NCI-H146 treated with DMSO at 0.1 percent for 48 hours (cell line): Measurements from ENCODE around the gene PDPN.
"Not testable (repeated sequence)": the region's sequence is repeated elsewhere in the genome, so short reads cannot be mapped to it uniquely, and the experiment has no call there.

Source experiments
- DNase-seq: peaks from one replicate; lab custom pipeline; 2025; ENCODE audit not compliant: unreplicated experiment; lab: John Stamatoyannopoulos, UW

The PDPN gene

DNA sequence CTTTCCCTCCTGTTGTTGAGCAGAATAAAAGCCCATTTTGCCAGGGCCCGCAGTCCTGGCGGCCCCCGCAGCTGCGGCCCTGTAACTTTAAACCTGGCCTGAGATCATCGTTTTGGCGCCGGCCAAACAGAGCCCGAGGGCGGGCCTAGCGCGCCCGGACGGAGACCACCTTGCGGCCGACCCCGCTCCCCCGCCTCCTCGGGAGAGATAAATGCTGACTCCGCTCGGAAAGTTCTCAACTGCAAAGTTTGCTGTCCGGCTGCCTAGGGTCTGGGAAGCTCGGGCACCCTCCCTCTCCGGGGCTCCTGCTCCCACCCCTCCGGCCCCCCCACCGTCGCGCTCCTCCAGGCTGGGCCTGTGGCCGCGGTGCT is at the start of gene PDPN:
TSS of gene PDPN (plus strand) at position 238 of the 371 bp plus-strand sequence. CDS start 202 bp downstream, outside the sequence.
- DNase-seq = no peak

DNA sequence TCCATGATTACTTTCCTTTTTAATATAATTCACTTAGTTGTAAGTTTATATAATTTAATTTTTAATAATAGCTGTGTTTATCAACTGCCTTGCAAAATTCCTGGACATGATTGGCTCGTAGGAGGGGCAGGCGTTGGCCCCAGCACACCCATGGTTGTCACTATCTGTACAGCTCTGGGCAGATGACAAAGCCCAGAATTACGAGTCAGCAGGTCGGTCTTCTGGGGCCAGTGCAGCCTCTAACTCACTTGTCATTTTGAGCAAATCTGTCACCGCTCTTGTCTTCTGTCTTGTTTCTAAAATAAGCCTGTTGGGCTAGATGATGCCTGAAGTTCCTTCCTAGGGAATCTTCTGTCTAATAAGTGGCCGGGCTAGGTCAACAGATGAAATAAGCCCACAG is 48.4 kb upstream of the PDPN start:
- DNase-seq = no peak

DNA sequence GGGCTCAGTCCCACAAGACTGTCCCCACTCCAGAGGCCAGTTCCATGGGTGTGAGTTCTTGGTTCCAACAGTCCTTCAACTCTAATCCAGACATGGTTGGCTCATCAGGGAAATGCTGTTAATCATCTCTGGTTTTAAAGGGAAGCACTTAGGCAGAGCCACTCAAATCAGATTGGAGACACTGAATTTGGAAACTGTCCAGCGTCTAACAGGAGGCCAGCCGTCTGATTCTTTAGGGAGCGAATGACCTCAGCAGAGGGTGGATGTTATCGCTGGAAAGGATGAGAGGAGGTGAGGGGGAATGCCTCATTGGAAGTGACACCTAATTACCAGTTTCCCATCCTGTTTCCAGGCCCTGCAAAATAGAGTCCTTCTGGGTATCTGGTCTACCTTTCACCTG is 47.1 kb upstream of the PDPN start:
- no peak for DNase-seq

- DNase-seq = no peak
These were observed 44.8 kb upstream of the PDPN start for GRCh38 chr1:13538832-13539231.

- DNase-seq = no peak
These were observed 43.9 kb upstream of the PDPN start for GRCh38 chr1:13539683-13540082.

DNA sequence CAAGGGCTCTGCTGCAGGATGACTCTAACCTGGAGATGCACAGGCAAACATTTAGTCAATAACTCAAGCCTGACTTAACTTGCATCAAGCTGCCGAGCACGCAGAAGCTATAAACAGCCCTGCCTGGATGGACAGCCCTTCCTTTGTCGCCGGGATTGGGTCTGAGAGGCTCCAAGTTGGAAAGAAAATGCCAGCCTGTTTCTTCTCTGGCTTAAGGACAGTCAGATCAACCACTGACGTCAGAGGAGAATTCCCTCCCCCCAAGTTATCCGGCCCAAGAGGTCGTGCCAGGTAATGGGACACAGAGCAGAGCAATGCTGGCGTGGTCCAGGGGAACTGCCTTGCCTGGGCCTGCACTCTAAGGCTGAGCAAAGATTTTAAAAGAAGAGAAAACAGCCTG is 42.8 kb upstream of the PDPN start:
- no peak for DNase-seq

DNA sequence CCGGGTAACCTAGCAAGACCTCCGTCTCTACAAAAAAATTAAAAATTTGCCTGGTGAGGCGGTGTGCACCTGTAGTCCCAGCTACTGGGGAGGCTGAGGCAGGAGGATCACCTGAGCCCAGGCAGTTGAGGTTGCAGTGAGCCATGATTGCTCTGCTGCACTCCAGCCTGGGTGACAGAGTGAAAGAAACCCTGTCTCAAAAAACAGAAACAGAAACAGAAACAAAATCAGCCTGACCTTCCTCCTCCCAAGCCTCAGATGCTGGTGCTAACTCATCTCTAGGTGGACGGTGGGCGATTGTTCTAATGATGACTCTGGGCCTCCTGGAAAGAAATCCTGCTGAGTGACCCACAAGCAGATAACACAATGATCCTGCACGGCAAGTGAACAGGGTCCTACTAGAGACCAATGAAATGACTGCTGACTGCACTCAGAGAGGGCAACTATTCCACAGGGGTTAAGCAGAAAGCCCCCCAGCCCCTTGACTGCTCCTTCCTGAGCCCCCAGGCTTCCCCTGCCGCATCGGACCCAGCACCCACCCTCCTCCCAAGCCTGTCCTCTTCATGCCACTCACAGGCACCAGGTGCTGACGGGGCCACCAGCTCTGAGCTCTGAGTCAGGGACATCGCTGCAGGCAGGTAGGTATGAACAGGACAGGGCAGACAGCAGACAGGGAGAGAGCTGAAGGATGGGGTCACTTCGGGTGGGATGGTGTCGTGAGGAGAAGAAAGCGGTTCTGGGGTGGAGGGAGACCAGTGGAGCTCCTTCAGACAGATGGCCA is 42.0 kb upstream of the PDPN start:
- DNase-seq = no peak

GRCh38 chr1:13543451-13544220 is 40.0 kb upstream of the PDPN start:
- no peak for DNase-seq

GRCh38 chr1:13544221-13544556 is 39.4 kb upstream of the PDPN start:
- DNase-seq = no peak

DNA sequence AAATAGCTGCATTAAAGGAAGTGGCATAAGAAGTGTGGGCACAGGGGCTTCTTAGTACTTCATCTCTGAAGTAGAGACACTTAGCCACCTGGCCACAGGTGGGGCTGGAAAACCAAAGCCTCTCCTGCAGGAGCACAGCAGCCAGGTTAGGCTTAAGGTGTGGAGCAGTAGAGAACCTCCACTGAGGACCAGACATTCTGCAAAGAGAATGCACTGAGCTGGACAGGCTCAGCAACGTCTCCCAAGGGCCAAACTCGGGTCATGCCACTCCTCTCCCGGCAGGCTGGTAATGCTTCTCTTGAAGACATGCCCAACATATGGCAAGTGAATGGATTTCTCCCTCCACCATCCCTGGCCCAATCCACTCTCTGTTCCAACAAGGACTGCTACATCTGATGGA is 36.8 kb upstream of the PDPN start:
- DNase-seq = no peak

GRCh38 chr1:13548281-13548680 is 35.4 kb upstream of the PDPN start:
- no peak for DNase-seq

GRCh38 chr1:13549021-13549420 is 34.6 kb upstream of the PDPN start:
- DNase-seq = no peak

GRCh38 chr1:13549521-13549920 is 34.1 kb upstream of the PDPN start:
- no peak for DNase-seq

GRCh38 chr1:13550663-13551062 is 33.0 kb upstream of the PDPN start:
- no peak for DNase-seq

GRCh38 chr1:13554798-13555197 is 28.8 kb upstream of the PDPN start:
- no peak for DNase-seq

DNA sequence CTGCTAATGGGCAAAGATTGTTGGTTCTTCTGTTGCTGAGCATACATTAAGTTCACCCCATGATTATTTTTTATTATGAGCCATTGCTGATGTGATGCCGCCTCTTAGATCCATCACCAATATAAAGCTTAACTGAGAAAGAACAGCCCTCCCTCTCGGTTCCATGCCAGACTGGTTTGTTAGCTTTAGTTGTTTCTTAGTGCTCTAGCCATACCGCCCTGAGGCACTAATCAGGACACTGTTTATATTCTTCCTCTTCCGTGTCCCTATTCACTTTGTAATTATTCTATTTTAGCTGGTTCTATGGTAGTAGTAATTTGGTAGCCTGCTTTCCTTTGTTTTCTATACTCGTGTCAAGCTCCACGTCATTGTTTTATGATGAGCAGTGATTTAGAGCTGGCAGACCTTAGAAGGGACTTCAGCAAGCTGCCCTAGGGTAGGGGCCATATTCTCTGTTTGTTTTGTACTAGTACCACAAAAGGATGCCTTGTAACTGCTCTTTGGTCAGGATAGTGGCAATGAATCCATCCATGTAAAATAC is 27.3 kb upstream of the PDPN start:
- DNase-seq = no peak

DNA sequence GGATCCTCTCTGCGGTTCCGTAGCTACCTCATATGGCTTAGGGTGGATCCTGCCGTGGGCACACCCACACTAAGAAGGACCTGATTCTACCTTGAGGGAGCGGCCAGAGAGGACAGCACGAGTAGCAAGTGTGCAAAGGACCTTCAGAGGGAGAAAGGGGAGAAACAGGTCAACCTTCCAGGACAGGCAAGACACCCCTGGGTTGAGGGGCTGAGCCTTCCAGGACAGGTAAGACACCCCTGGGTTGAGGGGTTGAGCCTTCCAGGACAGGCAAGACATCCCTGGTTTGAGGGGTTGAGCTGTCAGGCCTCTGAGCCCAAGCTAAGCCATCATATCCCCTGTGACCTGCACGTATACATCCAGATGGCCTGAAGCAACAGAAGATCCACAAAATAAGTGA is 23.1 kb upstream of the PDPN start:
- DNase-seq = no peak

- DNase-seq = not testable (repeated sequence)
These were observed 20.7 kb upstream of the PDPN start for GRCh38 chr1:13562981-13563380.

DNA sequence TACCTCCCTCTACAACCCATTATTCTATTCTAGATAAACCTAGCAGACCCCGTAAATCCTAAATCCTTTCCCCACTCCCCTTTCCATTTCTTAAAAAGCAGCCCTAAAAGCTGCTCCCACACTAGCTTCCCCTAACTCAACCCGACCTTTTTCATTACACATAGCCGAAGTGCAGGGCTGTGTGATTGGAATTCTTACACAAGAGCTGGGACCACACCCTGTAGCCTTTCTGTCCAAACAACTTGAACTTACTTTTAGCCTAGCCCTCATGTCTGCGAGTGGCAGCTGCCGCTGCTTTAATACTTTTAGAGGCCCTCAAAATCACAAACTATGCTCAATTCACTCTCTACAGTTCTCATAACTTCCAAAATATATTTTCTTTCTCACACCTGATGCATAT is 19.6 kb upstream of the PDPN start:
- no peak for DNase-seq

GRCh38 chr1:13570435-13570834 is 13.2 kb upstream of the PDPN start:
- DNase-seq = not testable (repeated sequence)

DNA sequence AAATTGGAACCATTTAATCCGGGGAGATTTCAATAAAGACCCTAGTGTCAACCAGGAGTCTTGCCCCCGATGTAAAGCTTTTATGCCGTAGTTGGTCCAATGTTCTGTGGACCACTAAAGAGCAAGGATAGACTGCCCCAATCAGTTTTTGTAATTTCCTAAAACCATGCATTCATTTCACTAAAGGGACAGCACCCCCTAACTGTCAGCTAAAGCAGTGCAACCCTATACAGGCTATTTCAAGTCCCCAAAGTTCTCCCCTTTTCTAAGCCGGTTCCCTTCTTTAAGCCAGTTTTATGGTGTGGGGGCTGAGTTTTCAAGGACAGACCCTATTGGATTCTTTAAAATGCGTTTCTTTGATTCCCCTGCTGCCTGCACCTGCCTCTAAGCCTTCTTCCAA is 12.7 kb upstream of the PDPN start:
- no peak for DNase-seq

GRCh38 chr1:13573586-13573985 is 10.0 kb upstream of the PDPN start:
- DNase-seq = no peak
